Measurements from ENCODE around the gene CBLN1. TPM values are rescaled to one million over a fixed set of nuclear protein-coding genes. Genes with fewer than 3 reads are reported as not detected.

Gene CBLN1
- total RNA-seq, 1 donor from 2014 or later, result 21.7 TPM

GRCh38 chr16:49292413-49292812, 10.8 kb upstream of the CBLN1 start:
- Mint-ChIP-seq H3K4me3 (ENCODE audit: unreplicated experiment) (no peak overlapping the region), H3K27ac (ENCODE audit: unreplicated experiment) (no peak overlapping the region), H3K27me3 (ENCODE audit: unreplicated experiment) (no peaks in the 10 kb centered on the region), H3K4me1 (ENCODE audit: low read depth, unreplicated experiment) (no peaks in the 10 kb centered on the region), H3K9me3 (ENCODE audit: unreplicated experiment) (no peaks in the 10 kb centered on the region), H3K36me3 (ENCODE audit: unreplicated experiment) (no peaks in the 10 kb centered on the region)
- no peak for DNase-seq
- no peak for TF ChIP-seq CTCF (IDR thresholded peaks at IDR 0.05; ENCODE audit: partially characterized antibody, unreplicated experiment)

- TF ChIP-seq CTCF (IDR thresholded peaks at IDR 0.05; ENCODE audit: partially characterized antibody, unreplicated experiment), result no peak
- H3K27ac Mint-ChIP-seq (ENCODE audit: unreplicated experiment), result no peak overlapping the region
- H3K9me3 Mint-ChIP-seq (ENCODE audit: unreplicated experiment), result peaks cover 3% of the 10 kb centered on the region
- H3K4me1 Mint-ChIP-seq (ENCODE audit: low read depth, unreplicated experiment), result no peaks in the 10 kb centered on the region
- no peak overlapping the region for H3K4me3 Mint-ChIP-seq (ENCODE audit: unreplicated experiment)
- no peak for DNase-seq
- H3K36me3 Mint-ChIP-seq (ENCODE audit: unreplicated experiment), result no peaks in the 10 kb centered on the region
- H3K27me3 Mint-ChIP-seq (ENCODE audit: unreplicated experiment), result peaks cover 6% of the 10 kb centered on the region
Observed at GRCh38 chr16:49287572-49287971, 5.9 kb upstream of the CBLN1 start.

DNA sequence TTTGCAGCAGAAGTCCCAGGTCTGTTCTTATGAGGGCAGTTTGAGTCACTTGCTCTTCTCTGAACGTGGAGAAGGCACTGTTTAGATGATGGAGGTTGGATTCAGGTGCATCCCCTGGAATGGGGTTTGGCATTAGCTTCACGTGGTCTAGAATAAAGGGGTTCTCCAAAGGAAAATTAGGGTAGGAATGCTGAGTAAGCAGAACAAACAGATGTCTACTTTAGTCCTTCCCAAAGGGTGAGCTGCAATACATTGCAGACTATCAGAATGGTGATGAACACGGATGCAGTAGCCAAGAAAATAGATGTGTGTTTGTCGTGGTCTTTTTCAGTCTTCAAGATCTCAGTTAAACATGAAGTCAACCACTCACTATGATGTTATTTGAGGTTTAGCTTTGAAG, 3.3 kb upstream of the CBLN1 start:
- DNase-seq, result no peak
- Mint-ChIP-seq H3K27me3 (ENCODE audit: unreplicated experiment) (peaks cover 11% of the 10 kb centered on the region), H3K4me1 (ENCODE audit: low read depth, unreplicated experiment) (no peaks in the 10 kb centered on the region)

GRCh38 chr16:49283376-49284049, 1.9 kb upstream of the CBLN1 start:
- Mint-ChIP-seq H3K27ac (ENCODE audit: unreplicated experiment) (no peak overlapping the region), H3K27me3 (ENCODE audit: unreplicated experiment) (peaks cover 21% of the 10 kb centered on the region), H3K36me3 (ENCODE audit: unreplicated experiment) (no peaks in the 10 kb centered on the region), H3K4me1 (ENCODE audit: low read depth, unreplicated experiment) (peaks cover 9% of the 10 kb centered on the region), H3K9me3 (ENCODE audit: unreplicated experiment) (peaks cover 15% of the 10 kb centered on the region), H3K4me3 (ENCODE audit: unreplicated experiment) (peak overlapping the region; percentile 88)
- no peak for TF ChIP-seq CTCF (IDR thresholded peaks at IDR 0.05; ENCODE audit: partially characterized antibody, unreplicated experiment)
- no peak for DNase-seq

More for the DNA sequence above, 3.3 kb upstream of the CBLN1 start:
- no peak overlapping the region for H3K4me3 Mint-ChIP-seq (ENCODE audit: unreplicated experiment)
- TF ChIP-seq CTCF (IDR thresholded peaks at IDR 0.05; ENCODE audit: partially characterized antibody, unreplicated experiment), result no peak
- no peaks in the 10 kb centered on the region for H3K36me3 Mint-ChIP-seq (ENCODE audit: unreplicated experiment)
- H3K27ac Mint-ChIP-seq (ENCODE audit: unreplicated experiment), result no peak overlapping the region
- H3K9me3 Mint-ChIP-seq (ENCODE audit: unreplicated experiment), result peaks cover 6% of the 10 kb centered on the region

DNA sequence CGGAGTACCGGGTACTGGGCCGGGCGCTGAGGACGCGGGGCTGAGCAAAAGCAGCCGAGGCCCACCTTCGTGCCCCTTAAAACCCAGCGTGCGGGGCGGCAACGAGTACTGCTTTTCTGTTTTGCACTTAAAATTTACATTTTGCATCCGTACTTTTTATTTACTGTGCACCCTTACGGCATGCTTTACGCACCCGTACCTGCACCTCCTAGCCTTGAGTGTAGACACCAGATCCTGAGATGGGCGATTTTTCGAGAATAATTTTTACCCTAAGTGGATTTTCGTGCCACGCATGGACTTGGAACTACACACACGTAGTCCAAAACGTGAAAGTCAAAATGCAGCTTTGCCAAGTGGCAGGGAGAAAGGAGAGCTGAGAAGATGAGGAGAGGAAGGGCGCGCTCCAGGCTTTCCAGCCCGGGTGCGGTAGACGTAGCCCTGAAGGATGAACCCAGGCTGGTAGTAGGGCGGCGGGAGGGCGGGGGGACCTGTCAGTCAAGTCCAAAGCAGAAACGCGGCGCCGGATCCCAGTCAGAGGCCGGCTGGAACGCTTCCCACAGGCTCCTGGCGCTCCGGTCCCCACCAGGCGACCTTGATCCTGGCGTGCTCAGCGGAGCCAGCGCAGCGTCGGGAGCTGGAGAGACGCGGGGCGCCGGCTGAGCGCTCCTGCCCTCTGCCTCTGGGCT, 1.2 kb upstream of the CBLN1 start:
- peaks cover 15% of the 10 kb centered on the region for H3K9me3 Mint-ChIP-seq (ENCODE audit: unreplicated experiment)

More for the DNA sequence above, 1.2 kb upstream of the CBLN1 start:
- peak overlapping the region; percentile 88 for H3K4me3 Mint-ChIP-seq (ENCODE audit: unreplicated experiment)
- TF ChIP-seq CTCF (IDR thresholded peaks at IDR 0.05; ENCODE audit: partially characterized antibody, unreplicated experiment), result no peak
- H3K27ac Mint-ChIP-seq (ENCODE audit: unreplicated experiment), result no peak overlapping the region
- DNase-seq, result peak; percentile 83
- H3K27me3 Mint-ChIP-seq (ENCODE audit: unreplicated experiment), result peaks cover 28% of the 10 kb centered on the region
- peaks cover 12% of the 10 kb centered on the region for H3K4me1 Mint-ChIP-seq (ENCODE audit: low read depth, unreplicated experiment)
- no peaks in the 10 kb centered on the region for H3K36me3 Mint-ChIP-seq (ENCODE audit: unreplicated experiment)

Measured in glutamatergic neuron (in vitro differentiated cells).